Endothelial cell of hepatic sinusoid (primary cell): ENCODE results near the gene CASP5.

ENCODE experiments used
- in situ Hi-C: cut with HindIII; loops from 2 replicates; pipeline ENCODE4 v1.10.0; 2017; ENCODE audit warnings: low sequenced_read_pairs

CASP5 gene

DNA sequence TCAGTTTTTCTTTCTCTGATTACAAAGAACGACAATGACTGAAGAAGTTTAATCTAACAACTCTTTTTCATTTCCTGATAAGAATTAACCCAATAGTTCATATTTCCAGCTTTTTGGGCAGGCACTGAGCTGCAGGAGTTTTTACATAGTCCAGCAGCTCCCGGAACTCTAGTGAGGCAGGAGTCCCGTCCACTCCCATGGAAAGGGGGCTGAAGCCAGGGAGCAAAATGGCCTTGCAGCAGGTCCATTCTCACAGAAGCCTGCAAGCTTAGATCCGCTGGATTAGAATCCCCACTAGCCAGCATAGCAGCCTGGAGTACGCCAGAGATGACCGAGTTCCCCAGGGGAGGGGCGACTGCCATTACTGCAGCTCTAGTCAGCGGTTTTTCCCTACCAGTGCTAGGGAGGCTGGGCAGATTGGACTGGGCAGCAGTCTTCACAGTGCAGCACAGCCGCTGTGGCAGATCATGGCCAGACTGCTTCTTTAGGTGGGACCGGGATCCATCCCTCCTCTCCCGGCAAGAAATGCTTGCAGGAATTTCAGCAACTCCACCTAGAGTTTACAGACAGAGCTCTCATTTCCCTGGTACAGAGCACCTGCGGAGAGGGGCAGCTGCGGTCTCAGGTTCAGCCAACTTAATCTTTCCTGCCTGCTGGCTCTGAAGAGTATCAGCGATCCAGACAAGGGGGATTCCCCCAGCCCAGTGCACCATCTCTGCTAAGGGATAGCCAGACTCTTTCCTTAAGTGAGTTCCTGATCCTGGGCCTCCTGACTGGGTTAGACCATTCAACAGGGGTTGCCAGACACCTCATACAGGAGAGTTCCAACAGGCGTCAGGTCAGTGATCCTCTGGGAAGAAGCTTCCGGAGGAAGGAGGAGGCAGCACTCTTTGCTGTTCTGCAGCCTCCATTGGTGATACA is 53.9 kb downstream of the CASP5 start:
- in situ Hi-C loops = loop anchor here (5.0 kb wide), 1 partner anchor 78 kb away; the partner anchor contains the start of gene CARD16

DNA sequence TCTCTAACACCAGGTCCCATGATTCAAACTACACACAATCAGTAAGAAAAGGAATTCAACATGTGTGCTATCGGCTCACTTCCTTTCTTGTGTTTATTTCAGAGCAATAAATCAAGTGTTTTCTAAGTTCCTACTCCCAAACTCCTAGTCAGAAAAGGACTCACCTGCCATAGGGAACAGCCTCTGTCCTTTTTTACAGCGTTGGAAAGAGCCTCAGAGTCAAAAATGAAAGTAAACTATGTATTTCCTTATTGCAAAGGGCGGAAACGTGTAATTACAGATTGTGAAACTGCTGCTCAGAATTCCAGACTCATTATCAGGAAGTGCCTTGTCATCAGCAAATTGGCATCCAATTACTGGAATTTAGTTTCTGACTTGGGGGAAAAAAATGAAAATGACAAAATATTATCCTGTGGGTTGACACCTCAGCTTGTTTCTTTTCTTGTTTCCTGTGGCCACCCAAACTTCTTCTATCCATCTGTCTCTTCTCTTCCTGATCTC is 54.6 kb downstream of the CASP5 start, which contains the start of gene CASP4:
CASP4 (minus strand) TSS at position 220 of the 501 bp plus-strand sequence; CDS start at position 171, 49 bp downstream.
- in situ Hi-C loops = loop anchor here (5.0 kb wide), 1 partner anchor 79 kb away; the partner anchor contains the start of gene CARD16

DNA sequence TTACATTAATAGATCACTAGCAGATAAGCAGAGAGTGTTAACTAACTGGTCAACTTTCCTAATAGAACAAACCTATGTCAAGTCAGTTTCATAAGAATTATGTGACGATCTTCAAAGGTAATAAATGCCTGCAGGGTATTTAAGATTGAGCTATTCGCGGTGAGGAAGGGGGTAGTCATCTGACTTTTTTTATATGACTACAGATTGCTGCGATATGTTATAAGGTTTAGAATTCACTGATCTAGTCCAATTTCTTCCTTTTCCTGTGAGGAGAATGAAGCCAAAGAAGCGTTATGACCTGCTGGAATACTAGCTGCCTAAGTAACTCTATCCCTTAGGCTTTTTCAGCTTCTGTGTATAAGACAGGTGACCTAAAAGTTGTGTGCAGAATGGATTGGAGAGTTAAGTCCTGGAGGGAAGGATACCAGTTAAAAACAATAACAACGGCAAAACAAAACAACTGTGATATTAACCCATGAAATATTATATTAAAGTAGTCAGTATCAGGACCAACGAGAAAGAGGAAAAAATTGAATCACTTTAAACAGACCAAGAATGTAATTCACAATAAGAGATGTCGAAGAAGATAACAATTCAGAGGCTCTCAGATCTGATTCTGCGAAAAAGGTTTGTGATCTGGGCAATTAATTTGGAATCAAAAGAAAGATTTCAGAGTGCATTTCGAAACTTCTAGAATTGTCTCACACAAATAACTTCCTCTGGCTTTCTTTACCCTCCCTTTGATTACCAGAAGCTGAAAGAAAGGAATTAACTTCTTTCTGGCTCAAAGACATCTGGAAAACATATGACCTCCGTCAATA is 55.2 kb downstream of the CASP5 start:
- in situ Hi-C loops = loop anchor here (5.0 kb wide), 1 partner anchor 80 kb away; the partner anchor contains the start of gene CARD16

DNA sequence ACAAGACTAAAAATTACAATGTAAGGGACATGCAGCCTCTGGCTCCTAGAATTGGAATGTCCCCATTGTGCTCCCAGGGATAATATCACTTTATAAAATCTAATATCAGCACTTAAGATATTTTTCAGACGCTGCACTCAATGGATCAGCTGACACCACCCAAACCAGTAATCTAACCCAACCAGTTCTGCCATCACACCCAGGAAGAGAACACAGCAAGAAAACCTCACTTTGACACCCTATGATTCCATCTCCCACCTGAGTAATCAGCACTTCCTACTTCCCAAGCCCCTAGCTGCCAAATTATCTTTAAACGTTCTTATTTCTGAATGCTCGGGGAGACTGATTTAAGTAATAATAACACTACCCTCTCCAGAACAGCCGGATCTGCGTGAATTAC is 57.2 kb downstream of the CASP5 start:
- in situ Hi-C loops = loop anchor here (5.0 kb wide), 1 partner anchor 82 kb away; the partner anchor contains the start of gene CARD16

DNA sequence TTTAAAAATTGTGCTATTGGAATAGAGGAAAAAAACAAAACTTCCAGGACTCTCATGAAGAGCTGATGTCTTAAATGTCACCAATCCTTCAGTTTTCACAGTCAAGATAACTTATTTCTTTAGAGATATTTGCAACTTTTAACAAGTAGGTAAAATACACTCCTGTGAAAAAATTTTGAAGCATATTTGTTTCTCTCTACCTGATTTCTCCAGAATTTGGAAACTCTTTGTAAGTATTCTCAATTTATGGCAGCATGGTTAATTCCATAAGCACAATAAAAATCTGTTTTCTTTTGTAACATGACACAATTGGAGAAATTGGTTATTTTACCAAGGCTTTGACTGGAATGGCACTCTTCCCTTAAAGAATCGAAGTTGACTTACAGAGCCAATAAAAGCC is 58.7 kb downstream of the CASP5 start:
- in situ Hi-C loops = no loop called here

DNA sequence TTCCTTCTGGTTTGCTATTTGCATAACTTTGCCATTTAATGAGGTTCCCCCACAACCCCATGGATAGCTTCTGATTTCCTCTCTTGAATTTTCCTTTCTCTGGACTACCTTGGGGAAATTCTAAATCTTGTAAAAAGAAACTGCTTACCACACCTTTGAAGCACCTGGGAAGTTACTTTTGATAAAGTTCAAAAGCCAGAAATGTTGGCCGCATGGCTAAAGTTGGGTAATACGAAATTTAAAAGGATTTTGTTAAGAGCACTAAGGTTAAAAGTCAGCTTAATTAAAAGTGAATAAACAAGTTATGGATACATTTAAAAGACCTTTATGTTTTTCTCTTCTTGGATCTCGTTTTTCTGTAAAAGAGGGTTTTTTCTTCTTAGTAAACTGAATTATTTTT is 60.1 kb downstream of the CASP5 start:
- in situ Hi-C loops = no loop called here

DNA sequence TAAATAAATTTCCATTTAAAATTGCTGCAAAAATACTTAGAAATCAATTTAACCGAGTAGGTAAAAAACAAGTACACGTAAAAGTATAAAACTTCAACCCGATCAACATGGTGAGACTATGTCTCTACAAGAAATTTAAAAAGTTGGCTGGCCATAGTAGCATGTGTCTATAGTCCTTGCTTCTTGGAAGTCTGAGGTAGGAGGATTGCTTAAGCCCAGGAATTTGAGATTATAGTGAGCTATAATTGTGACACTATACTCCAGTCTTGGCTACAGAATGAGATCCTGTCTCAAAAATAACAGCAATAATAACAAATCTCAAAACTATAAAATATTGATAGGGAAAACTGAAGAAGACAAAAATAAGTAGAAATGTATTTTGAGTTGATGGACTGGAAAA is 65.7 kb downstream of the CASP5 start:
- in situ Hi-C loops = no loop called here

DNA sequence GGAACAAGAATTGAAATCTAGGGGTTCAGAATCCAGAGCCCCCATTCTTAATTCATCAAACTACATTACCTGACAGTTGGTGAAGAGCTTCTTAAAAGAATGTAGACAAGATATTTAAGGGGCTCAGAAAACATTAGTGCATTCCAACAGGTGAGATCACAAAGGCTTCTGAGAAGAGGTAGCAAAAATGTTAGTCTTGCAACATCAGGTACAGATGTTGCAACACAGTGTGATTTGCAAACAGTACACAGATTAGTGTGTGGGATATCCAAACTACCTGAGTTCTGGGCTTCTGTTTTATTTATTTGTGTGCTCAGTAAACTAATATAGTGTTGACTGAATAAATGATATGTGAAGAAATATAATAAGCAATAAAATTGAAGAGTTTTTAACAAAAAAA is 66.4 kb downstream of the CASP5 start:
- in situ Hi-C loops = no loop called here

DNA sequence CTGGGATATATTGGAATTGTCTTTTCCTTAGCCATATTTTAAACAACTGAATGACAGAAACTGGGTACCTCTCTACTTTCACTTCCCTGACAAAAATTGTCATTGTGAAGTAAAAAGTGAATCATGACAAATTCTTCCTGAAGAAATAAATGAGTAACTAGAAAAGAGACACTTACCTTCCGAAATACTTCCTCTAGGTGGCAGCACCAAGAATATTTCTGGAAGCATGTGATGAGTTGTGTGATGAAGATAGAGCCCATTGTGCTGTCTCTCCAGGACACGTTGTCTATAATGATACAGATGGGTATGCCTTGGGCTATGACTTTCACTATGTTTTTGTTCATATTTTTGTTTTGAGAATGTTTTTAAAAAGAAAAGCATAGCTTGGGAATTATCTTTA is 76.1 kb downstream of the CASP5 start:
- in situ Hi-C loops = no loop called here
